ENCODE measurements around the gene PRELP.

DNA sequence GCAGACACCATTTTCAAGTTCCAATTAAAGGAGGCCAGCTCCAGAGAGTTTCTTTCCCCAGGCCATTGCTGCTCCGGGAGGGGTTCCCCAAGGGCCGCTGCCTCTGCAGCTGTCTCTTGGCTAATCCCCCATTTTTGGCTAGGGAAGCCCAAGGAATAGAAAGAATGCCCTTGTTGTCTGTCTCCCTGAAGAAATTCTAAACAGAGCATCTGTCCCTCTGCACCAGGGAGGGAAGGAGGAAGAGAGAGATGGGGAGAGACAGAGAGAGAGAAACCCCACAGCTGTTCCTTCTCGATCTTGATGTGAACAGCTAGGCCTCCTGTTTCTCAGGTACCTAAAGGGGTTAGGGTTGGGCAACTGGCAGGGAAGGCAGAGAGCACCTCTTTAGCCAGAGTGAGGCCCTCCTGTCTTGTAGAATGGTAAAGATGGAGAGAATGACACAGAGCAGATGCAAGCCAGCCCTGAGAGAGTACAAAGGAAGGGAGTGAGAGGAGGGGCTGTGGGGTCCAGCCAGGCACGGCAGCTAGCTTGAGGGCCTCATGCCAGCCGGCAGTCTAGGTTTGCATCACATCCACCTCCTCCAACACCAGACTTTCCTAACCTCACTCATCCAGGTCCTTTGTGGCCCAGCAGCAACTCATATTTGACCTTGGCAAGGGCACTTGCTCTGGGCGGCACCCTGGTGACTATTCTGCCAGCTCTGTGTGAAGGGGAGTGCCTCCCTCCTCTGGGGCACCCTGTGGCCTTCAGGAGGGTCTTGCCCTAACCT lies 31.4 kb downstream of the PRELP start:
- TF ChIP-seq GATA3 (IDR thresholded peaks at IDR 0.05; ENCODE audit: low read depth, low read length) (no peak), GATA2 (IDR thresholded peaks at IDR 0.05; ENCODE audit: low read depth, low read length) (no peak)

Data from SH-SY5Y (cell line).